DOHH2 (cell line): ENCODE data around the gene TESK2.

Experiments
- H3F3A ChIP-seq: fragments of 200-600 bp; sonication (generic), shearing (Covaris generic); 2 replicates; pipeline ENCODE4 v1.6.0; 2016; ENCODE audit warnings: antibody characterized with exemption, mild to moderate bottlenecking; ENCODE audit not compliant: control insufficient read depth, insufficient read depth
- H3K27ac ChIP-seq: fragments of 200-600 bp; sonication (generic); 2 replicates; pipeline ENCODE4 v1.5.1; 2014; ENCODE audit warnings: low read depth, mild to moderate bottlenecking, low read length, moderate library complexity
- H3K27me3 ChIP-seq: fragments of 200-600 bp; sonication (generic); 2 replicates; pipeline ENCODE4 v1.6.1; 2014; ENCODE audit warnings: mild to moderate bottlenecking, low read length, mixed read lengths; ENCODE audit not compliant: control insufficient read depth
- H3K36me3 ChIP-seq: fragments of 200-600 bp; sonication (generic); 2 replicates; pipeline ENCODE4 v1.6.1; 2014; ENCODE audit warnings: mild to moderate bottlenecking, low read length, moderate library complexity, mixed read lengths; ENCODE audit not compliant: control insufficient read depth
- H3K4me1 ChIP-seq: fragments of 200-600 bp; sonication (generic); 2 replicates; pipeline ENCODE4 v1.6.1; 2014; ENCODE audit warnings: mild to moderate bottlenecking, low read length, mixed read lengths; ENCODE audit not compliant: control insufficient read depth
- H3K4me2 ChIP-seq: fragments of 200-600 bp; sonication (generic); 2 replicates; pipeline ENCODE4 v1.6.0; 2014; ENCODE audit warnings: mild to moderate bottlenecking, low read length, moderate library complexity
- H3K4me3 ChIP-seq: fragments of 200-600 bp; sonication (generic); 2 replicates; pipeline ENCODE4 v1.5.1; 2014; ENCODE audit warnings: mild to moderate bottlenecking, low read length, mixed read lengths
- H3K79me2 ChIP-seq: fragments of 200-600 bp; sonication (generic); 2 replicates; pipeline ENCODE4 v1.6.1; 2014; ENCODE audit warnings: mild to moderate bottlenecking, low read length, mixed read lengths; ENCODE audit not compliant: control insufficient read depth
- H3K9me2 ChIP-seq: fragments of 200-600 bp; sonication (generic); replicated peaks from 2 replicates; pipeline ENCODE4 v1.6.1; 2014; ENCODE audit warnings: mild to moderate bottlenecking, low read length, mixed read lengths; ENCODE audit not compliant: control insufficient read depth
- H3K9me3 ChIP-seq: fragments of 200-600 bp; sonication (generic); 2 replicates; pipeline ENCODE4 v1.6.1; 2014; ENCODE audit warnings: antibody characterized with exemption, low read length, mixed read lengths; ENCODE audit not compliant: control insufficient read depth, insufficient read depth
- H4K20me1 ChIP-seq: fragments of 200-600 bp; sonication (generic); 2 replicates; pipeline ENCODE4 v1.6.0; 2014; ENCODE audit warnings: low read depth, mild to moderate bottlenecking, antibody characterized with exemption, low read length, moderate library complexity; ENCODE audit not compliant: control insufficient read depth, insufficient read depth
- EZH2phosphoT487 ChIP-seq: fragments of 200-600 bp; sonication (generic); IDR thresholded peaks from 2 replicates; pipeline ENCODE4 v1.6.1; 2017; ENCODE audit warnings: borderline replicate concordance, mild to moderate bottlenecking, antibody characterized with exemption, low read length, moderate library complexity, mixed read lengths
- TF ChIP-seq, protein P1 (sequence below): fragments of 200-600 bp; sonication (generic); IDR thresholded peaks from one replicate; pipeline ENCODE4 v1.5.1; 2014; ENCODE audit warnings: antibody characterized with exemption, mild to moderate bottlenecking, low read depth, low read length; ENCODE audit not compliant: poor library complexity, severe bottlenecking

TESK2 gene

DNA sequence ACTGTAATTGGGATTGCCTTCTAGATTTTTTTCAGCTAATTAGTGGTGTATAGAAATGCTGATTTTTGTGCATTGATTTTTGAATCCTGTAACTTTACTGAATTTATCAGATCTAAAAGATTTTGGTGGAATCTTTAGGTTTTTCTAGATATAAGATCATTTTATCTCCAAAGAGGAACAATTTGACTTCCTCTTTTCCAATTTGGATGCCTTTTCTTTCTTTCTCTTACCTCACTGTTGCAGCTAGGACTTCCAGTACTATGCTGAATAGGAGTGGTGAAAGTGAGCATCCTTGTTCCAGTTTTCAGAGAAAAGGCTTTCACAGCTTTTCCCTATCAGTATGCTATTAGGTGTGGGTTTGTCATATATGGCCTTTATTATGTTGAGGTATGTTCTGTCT lies 53.6 kb downstream of the TESK2 start:
- TF ChIP-seq EZH2phosphoT487 = no peak
- TF ChIP-seq, protein P1, sequence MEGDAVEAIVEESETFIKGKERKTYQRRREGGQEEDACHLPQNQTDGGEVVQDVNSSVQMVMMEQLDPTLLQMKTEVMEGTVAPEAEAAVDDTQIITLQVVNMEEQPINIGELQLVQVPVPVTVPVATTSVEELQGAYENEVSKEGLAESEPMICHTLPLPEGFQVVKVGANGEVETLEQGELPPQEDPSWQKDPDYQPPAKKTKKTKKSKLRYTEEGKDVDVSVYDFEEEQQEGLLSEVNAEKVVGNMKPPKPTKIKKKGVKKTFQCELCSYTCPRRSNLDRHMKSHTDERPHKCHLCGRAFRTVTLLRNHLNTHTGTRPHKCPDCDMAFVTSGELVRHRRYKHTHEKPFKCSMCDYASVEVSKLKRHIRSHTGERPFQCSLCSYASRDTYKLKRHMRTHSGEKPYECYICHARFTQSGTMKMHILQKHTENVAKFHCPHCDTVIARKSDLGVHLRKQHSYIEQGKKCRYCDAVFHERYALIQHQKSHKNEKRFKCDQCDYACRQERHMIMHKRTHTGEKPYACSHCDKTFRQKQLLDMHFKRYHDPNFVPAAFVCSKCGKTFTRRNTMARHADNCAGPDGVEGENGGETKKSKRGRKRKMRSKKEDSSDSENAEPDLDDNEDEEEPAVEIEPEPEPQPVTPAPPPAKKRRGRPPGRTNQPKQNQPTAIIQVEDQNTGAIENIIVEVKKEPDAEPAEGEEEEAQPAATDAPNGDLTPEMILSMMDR = no peak
- no peaks in the 10 kb centered on the region for H3K4me1 ChIP-seq
- H3F3A ChIP-seq = no peaks in the 10 kb centered on the region
- H3K27ac ChIP-seq = no peak overlapping the region
- no peak overlapping the region for H3K4me2 ChIP-seq
- H3K4me3 ChIP-seq = no peak overlapping the region
- H3K9me3 ChIP-seq = no peaks in the 10 kb centered on the region
- H3K9me2 ChIP-seq = no peaks in the 10 kb centered on the region
- H3K36me3 ChIP-seq = no peaks in the 10 kb centered on the region
- H3K79me2 ChIP-seq = no peaks in the 10 kb centered on the region
- no peaks in the 10 kb centered on the region for H4K20me1 ChIP-seq
- H3K27me3 ChIP-seq = no peaks in the 10 kb centered on the region

DNA sequence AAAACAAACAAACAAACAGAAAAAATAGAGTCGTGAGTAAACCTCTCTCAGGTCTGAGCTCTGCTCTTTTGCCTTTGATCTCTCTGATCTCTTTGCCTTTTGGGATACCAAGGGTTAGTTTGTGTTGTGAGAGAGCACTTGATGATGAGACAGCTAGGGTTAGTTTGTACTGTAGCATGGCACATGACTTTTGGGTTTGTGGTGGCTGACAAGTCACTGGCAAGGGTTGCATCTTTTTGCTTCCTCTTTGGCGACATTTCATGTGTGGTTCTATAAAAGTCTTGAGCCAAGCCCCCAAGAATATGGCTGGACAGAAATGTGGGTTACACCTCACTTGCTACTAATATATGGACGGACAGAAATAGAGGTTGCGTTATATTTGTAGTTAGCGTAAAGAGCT lies 60.5 kb downstream of the TESK2 start:
- no peak overlapping the region for H3K4me2 ChIP-seq
- H3K27ac ChIP-seq = no peak overlapping the region
- H3K27me3 ChIP-seq = no peaks in the 10 kb centered on the region

GRCh38 chr1:45429561-45430159 lies 61.3 kb downstream of the TESK2 start:
- no peak for TF ChIP-seq EZH2phosphoT487
- TF ChIP-seq, protein P1 = no peak
- H3K9me3 ChIP-seq = no peaks in the 10 kb centered on the region
- H3K4me2 ChIP-seq = peak overlapping the region; percentile 38

More for the DNA sequence above, 60.5 kb downstream of the TESK2 start:
- TF ChIP-seq, protein P1 = no peak
- no peak for TF ChIP-seq EZH2phosphoT487
- Histone ChIP-seq H3K9me3 (no peaks in the 10 kb centered on the region), H3K9me2 (no peaks in the 10 kb centered on the region), H4K20me1 (no peaks in the 10 kb centered on the region), H3K4me1 (peaks cover 16% of the 10 kb centered on the region), H3K79me2 (no peaks in the 10 kb centered on the region), H3K4me3 (no peak overlapping the region), H3F3A (no peaks in the 10 kb centered on the region), H3K36me3 (no peaks in the 10 kb centered on the region)

More at GRCh38 chr1:45429561-45430159, 61.3 kb downstream of the TESK2 start:
- H3F3A ChIP-seq = no peaks in the 10 kb centered on the region
- no peaks in the 10 kb centered on the region for H3K27me3 ChIP-seq
- peaks cover 16% of the 10 kb centered on the region for H3K4me1 ChIP-seq
- no peak overlapping the region for H3K4me3 ChIP-seq
- H3K36me3 ChIP-seq = no peaks in the 10 kb centered on the region
- H3K27ac ChIP-seq = no peak overlapping the region
- H3K9me2 ChIP-seq = no peaks in the 10 kb centered on the region
- H3K79me2 ChIP-seq = no peaks in the 10 kb centered on the region
- no peaks in the 10 kb centered on the region for H4K20me1 ChIP-seq
